Pancreas (tissue), 10 donors: Measurements from ENCODE around the gene BCL6. TPM values are rescaled to one million over a fixed set of nuclear protein-coding genes. Genes with fewer than 3 reads are reported as not detected.

ENCODE experiments used
- ATAC-seq, 4 donors: fragments of 200-7000 bp; cut with Tn5 transposase; one replicate each; pipeline versions ENCODE4 v1.8.0 to v1.9.1; 2020; ENCODE audit warnings: mild to moderate bottlenecking in 4 of 4, moderate library complexity in 4 of 4
- DNase-seq, 6 donors: peaks; one replicate each; pipeline ENCODE4 v3.0.0-alpha.2; 2020
- FAIRE-seq: peaks from 2 replicates; lab custom pipeline; 2012; peaks lifted over from hg19 to GRCh38; lab: Jason Lieb, UNC
- H3K27ac ChIP-seq, 4 donors: fragments of 200-600 bp; sonication (generic); 1 replicate in 3 of 4; 2 replicates in 1 of 4; pipeline versions ENCODE4 v1.5.0 to v1.8.0; 2020
- H3K27me3 ChIP-seq, 4 donors: fragments of 200-600 bp; one replicate each; pipeline ENCODE4 v1.8.0; 2021
- H3K36me3 ChIP-seq, 3 donors: fragments of 200-600 bp; sonication (generic) in 1 of 3; one replicate each; pipeline versions ENCODE4 v1.5.0 to v1.8.0; 2020 to 2021
- H3K4me1 ChIP-seq, 3 donors: fragments of 200-600 bp; one replicate each; pipeline ENCODE4 v1.8.0; 2021
- H3K4me3 ChIP-seq, 4 donors: fragments of 200-600 bp; sonication (generic) in 2 of 4; one replicate each; pipeline versions ENCODE4 v1.5.0 to v1.8.0; 2020 to 2021
- H3K9me3 ChIP-seq, 4 donors: fragments of 200-600 bp; one replicate each; pipeline ENCODE4 v1.8.0; 2021
- CTCF ChIP-seq, 4 donors: fragments of 200-600 bp; sonication (generic) in 3 of 4; IDR thresholded peaks; one replicate each; pipeline versions ENCODE4 v1.5.0 to v1.8.0; 2021; ENCODE audit warnings: antibody characterized with exemption in 4 of 4
- WGBS, 2 donors: extraction: QIAGEN DNeasy Blood & Tissue Kit; methylation state at CpG; one replicate each; pipeline ENCODE4 v1.1.7; 2013; 5-methylcytosine and 5-hydroxymethylcytosine counted together
- intact Hi-C, 3 donors: fragments of 100-400 bp; cut with DNase I; formaldehyde crosslinking; loops; one replicate each; pipeline versions ENCODE4 v1.11.1 to v1.14.2; 2022
- polyA plus RNA-seq, 2 donors: library from polyadenylated mRNA; stranded (reverse); fragments of 200-250 nt; gene quantifications; one replicate each; pipeline ENCODE4 v1.2.3, GENCODE V29; 2013
- total RNA-seq, 6 donors: library from RNA; stranded (reverse); fragmentation: NEBNext Ultra II Directional in 4 of 6; extraction: Animal tissue kit (Norgen Biotek cat#: 25700) in 4 of 6; gene quantifications; one replicate each; pipeline versions ENCODE4 v1.2.1 to v1.2.4, GENCODE V29; 2021 to 2023
- donor health status: healthy with polysubstance abuse.
- donor health status: DM: no; HTN: no; CAD: no; lungs with moderate emphysema.
- donor health status: DM: no; HTN: no; CAD: no.
- donor health status: control.
- donor health status: control.
- donor health status: Bipolar disorder and iron deficiency.
- donor health status: DM: yes; HTN: yes; CAD: no.
- donor health status: DM: no; HTN: no; CAD: no.
- donor health status: DM: no; HTN: no; CAD: no.
- donor health status: DM: yes; HTN: yes; CAD: no.

Gene BCL6
- total and polyA plus RNA-seq, 8 donors: 19.0 to 48.1 (median 30.5) TPM

GRCh38 chr3:187725224-187725623 is 20.0 kb downstream of the BCL6 start:
- no peak for FAIRE-seq
- no peak overlapping the region for H3K4me3 ChIP-seq
- no peaks in the 10 kb centered on the region for H3K9me3 ChIP-seq
- H3K4me1 ChIP-seq: peaks cover 3% of the 10 kb centered on the region in 3 donors
- 89 to 92% methylated on average over 22 of the region's 22 CpGs for WGBS, 2 donors
- no peak for TF ChIP-seq CTCF (IDR thresholded peaks at IDR 0.05)
- H3K27me3 ChIP-seq: no peaks in the 10 kb centered on the region
- no peak overlapping the region for H3K27ac ChIP-seq
- peaks cover 20 to 96% (median 68%) of the 10 kb centered on the region in 3 donors for H3K36me3 ChIP-seq
- ATAC-seq: no peak
- intact Hi-C loops: no loop called here
- peak in 1 of 6 donors; percentile 36 for DNase-seq

- peaks cover 10 to 66% (median 38%) of the 10 kb centered on the region in 3 donors for H3K36me3 ChIP-seq
Observed at GRCh38 chr3:187722206-187722612, 23.1 kb downstream of the BCL6 start.

GRCh38 chr3:187721055-187721454 is 24.2 kb downstream of the BCL6 start:
- DNase-seq (no peak), FAIRE-seq (no peak), ATAC-seq (no peak)
- no peak overlapping the region for H3K27ac ChIP-seq
- H3K4me3 ChIP-seq: no peak overlapping the region
- H3K4me1 ChIP-seq: peaks cover 7 to 10% (median 8%) of the 10 kb centered on the region in 3 donors
- peaks cover 2 to 54% (median 26%) of the 10 kb centered on the region in 3 donors for H3K36me3 ChIP-seq
- WGBS, 2 donors: 91% methylated on average over 8 of the region's 8 CpGs
- H3K27me3 ChIP-seq: no peaks in the 10 kb centered on the region
- no peak for TF ChIP-seq CTCF (IDR thresholded peaks at IDR 0.05)
- H3K9me3 ChIP-seq: no peaks in the 10 kb centered on the region
- intact Hi-C loops: no loop called here

More at GRCh38 chr3:187722206-187722612, 23.1 kb downstream of the BCL6 start:
- Histone ChIP-seq H3K4me3 (no peak overlapping the region), H3K9me3 (no peaks in the 10 kb centered on the region), H3K27ac (no peak overlapping the region), H3K4me1 (peaks cover 7 to 10% (median 8%) of the 10 kb centered on the region in 3 donors), H3K27me3 (no peaks in the 10 kb centered on the region)
- TF ChIP-seq CTCF (IDR thresholded peaks at IDR 0.05): no peak
- ATAC-seq (no peak), DNase-seq (no peak), FAIRE-seq (no peak)
- intact Hi-C loops: no loop called here
- 93 to 95% methylated on average over 10 of the region's 10 CpGs for WGBS, 2 donors

- Histone ChIP-seq H3K36me3 (peaks cover 0 to 47% (median 19%) of the 10 kb centered on the region in 3 donors), H3K4me3 (no peak overlapping the region), H3K27me3 (no peaks in the 10 kb centered on the region), H3K4me1 (peaks cover 7 to 10% (median 8%) of the 10 kb centered on the region in 3 donors), H3K27ac (no peak overlapping the region), H3K9me3 (no peaks in the 10 kb centered on the region)
- intact Hi-C loops: no loop called here
- no peak for FAIRE-seq
- TF ChIP-seq CTCF (IDR thresholded peaks at IDR 0.05): no peak
- DNase-seq: no peak
- WGBS, 2 donors: 96 to 99% methylated on average over 2 of the region's 2 CpGs
- peak in 2 of 4 donors; percentile 6 to 18 for ATAC-seq
Observed at GRCh38 chr3:187720337-187720670, 25.0 kb downstream of the BCL6 start.

GRCh38 chr3:187719628-187720336 is 25.5 kb downstream of the BCL6 start:
- Histone ChIP-seq H3K4me1 (peaks cover 7 to 10% (median 8%) of the 10 kb centered on the region in 3 donors), H3K27me3 (no peaks in the 10 kb centered on the region), H3K4me3 (no peak overlapping the region), H3K36me3 (peaks cover 0 to 41% (median 15%) of the 10 kb centered on the region in 3 donors), H3K9me3 (no peaks in the 10 kb centered on the region), H3K27ac (no peak overlapping the region)
- intact Hi-C loops: no loop called here
- WGBS, 2 donors: 32 to 34% methylated on average over 6 of the region's 6 CpGs
- TF ChIP-seq CTCF (IDR thresholded peaks at IDR 0.05): no peak
- ATAC-seq (peak; percentile 32 to 66 (median 53)), DNase-seq (peak in 1 of 6 donors; percentile 49), FAIRE-seq (no peak)
